GM19023 (cell line): ENCODE data around the gene GBA3.
A peak's percentile ranks its signal among the peaks of the same experiment; 100 is the strongest.

Experiments used
- ATAC-seq: cut with Tn5 transposase; IDR thresholded peaks from one replicate; pipeline ENCODE4 v1.9.1; 2021; ENCODE audit warnings: mild to moderate bottlenecking, moderate library complexity; ENCODE audit not compliant: unreplicated experiment

GBA3 gene

DNA sequence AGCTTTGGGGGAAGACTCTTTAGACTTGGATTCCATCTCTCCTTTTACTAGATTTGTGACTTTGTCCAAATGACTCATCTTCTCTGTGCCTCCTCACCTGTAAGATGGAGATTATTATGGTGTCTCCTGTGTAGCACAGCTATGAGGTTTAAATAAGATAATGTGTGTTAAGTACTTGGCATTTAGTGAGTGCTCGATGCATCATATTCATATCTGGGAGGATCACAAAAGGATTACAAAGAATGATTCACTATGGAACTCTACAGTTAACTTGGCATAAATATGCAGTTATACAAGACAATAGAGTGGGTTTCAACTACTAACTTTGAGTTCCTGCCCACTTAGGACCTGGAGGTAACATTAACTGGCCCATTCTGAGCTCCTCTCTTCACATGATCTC is 2.3 kb downstream of the GBA3 start:
- no peak for ATAC-seq

DNA sequence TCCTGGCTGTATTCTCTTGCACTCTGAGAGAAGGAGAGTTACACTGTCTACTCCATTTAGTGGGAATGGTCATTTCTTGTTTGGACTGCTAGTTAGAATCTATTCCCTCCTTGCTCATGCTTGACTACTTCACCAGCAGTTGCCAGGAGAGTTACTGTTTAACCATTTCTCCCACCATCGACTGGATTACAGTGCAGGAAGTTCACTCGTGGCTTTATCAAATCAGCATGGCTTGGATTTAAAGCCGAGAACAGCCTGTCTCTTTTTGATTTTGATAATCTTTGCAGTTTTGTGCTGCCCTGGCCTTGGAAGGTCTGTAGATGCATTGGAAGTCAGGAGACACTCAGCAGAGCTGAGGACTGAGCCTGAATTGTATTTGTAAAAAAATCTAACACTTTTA is 3.2 kb downstream of the GBA3 start:
- no peak for ATAC-seq

DNA sequence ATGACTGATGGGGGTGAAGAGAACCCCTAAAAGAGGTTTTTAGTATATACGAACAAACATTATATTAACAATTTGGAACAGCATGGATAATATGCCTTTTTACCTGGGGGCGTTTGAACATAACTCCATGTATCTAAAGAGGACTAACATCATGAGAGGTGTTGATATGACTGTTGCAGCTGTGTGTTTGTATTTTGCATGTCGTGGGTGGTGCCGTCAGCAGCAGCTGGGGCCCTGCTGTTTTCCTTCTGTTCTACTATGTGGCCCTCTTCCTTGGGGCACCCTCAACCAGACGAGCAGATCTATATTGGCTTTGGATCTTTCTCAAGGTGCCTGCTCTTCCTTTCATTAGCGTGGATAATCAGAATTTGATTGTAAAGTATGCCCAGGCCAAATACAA is 11.2 kb downstream of the GBA3 start:
- ATAC-seq, result no peak

DNA sequence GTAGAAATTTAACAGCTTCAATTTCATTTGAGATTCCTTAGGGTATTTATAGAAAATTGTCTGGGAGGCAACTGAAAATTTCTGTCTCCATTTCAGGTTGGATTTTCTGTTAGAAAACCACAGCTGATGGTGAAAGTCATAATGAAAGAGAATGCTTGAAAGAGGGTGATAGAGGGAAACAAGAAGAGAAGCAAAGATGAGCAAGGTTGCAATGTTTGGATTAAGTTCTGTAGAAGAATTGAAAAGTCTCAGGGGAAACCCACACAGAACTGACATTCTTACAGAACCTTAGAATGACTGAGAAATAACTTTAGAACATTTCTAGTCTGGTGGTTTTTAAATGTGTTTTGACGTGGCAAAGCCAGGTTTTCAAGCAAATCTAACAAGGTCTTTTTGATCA is 14.7 kb downstream of the GBA3 start:
- peak; percentile 65 for ATAC-seq

DNA sequence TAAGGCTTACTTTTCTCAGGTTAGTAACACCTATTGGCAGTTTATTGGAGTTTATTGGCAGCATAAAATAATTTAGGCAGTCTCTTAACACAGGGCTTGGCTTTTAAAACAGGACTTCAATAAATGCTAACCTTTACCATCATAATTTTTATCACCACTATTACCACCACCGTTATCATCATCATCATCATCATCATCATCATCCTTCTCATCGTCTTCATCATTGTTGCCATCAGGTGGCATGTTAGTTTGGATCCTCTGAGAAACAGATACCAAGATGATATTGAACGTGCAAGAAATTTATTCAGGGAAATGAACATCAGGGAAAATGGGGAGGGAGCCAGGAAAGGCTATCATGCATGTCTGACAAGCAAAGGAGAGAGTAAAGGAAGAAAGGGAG is 16.2 kb downstream of the GBA3 start:
- ATAC-seq, result no peak

DNA sequence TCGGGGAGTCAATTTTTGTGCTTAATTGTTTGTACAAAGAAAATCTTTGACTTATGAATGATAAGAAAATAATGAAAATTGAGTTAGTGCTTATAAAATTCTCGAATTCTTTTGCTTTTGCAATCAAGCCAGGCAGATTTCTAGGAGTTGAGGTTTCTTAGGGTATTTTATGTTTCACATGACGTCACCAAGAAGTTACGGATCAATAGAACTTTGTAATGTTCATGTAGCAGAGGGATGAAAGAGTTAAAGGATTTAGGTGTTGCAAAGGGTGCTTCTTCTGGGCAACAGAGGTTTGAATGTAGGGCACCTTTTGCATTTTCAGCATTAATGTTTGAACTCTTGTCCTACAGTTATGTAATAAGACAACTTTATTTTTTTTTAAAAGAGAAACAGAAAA is 19.4 kb downstream of the GBA3 start:
- no peak for ATAC-seq

DNA sequence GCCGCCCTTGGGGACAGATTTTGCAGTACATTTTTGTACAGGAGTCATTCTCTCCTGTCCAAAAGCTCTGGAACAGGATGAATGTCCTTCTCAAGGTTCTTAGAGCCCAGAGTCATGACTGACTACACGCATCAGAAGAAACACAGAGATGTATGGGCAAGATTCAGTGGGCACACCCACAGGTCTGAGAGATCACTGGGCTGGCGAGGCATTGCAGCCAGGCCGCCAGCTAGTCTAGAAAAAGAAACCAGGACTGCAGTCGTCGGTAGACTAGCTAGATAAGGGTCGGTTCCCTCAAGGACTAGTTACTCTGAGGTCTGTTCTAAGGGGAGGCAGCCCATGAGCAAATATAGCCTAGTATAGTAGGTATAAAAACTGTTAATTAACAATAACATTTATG is 19.8 kb downstream of the GBA3 start:
- no peak for ATAC-seq

DNA sequence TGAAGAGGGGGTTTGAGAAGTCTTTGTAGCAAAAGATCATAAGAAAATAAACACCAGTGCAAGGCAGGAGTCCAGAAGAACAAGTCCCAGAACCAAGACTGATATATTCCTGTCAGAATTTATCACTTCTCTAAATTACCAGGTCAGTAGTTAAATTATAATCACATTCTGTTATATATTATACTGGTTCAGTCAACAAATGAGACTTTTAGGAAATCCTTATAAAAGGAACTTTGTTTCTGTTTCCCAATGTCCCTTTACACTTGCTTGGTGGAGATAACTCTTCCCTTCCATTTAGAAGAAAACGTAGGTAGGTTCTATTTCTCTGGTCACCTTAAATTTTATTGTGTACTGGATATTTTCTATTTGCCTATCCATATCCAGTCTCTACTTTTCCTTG is 21.1 kb downstream of the GBA3 start:
- no peak for ATAC-seq

DNA sequence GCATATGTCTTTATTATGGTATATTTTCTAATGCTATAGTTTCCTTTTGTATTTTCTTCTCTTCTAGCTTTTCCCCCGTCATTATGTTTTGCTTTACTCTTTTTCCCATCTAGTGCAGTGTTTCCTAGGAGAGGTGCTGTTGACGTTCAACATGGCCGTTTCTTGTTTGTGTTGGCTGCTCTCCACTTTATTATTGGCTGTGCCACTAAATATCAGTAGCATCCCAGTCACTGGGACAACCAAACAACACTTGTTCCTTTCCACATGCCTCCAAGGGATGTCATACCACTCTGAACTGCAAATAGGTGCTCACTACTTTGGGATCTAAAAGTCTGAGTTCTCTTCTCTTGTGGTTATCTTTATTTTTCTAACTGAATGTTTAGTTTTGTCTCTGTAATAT is 26.5 kb downstream of the GBA3 start:
- no peak for ATAC-seq

DNA sequence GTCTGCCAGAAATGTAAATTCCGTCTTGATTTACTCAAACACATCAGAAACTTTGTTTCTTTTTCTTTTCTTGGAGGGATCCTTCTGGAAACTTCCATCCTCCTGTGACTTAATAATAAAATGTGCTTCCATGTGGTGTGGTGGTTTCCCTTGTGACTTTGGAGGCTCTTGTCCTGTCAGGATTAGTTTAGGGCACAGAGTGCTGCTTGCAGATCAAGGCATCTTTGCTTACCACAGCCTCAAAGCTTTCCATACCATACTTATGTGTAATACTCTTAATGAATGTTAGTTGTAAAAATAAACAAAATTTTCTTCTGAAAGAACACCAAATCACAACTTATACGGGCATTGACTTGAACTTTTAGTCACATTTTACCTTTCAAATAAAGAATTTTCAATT is 27.4 kb downstream of the GBA3 start:
- no peak for ATAC-seq

DNA sequence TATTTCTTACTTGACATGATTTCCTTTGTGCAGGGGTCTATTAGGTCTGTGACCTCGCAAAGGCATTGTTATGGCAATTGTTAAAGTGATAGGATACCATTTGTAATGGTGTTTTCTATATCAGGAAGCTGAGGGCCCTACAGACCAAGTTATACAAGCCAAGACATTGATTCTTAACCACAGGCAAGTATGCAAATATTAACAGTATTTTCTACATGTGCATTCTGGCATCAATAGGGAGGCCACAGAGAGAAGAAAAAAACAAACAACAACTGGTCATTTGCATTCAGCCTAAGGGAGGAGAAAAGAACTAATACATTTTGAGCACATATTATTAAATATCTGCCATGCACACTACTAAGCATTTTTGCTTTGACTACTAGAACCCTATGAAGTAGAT is 28.5 kb downstream of the GBA3 start:
- ATAC-seq, result no peak

DNA sequence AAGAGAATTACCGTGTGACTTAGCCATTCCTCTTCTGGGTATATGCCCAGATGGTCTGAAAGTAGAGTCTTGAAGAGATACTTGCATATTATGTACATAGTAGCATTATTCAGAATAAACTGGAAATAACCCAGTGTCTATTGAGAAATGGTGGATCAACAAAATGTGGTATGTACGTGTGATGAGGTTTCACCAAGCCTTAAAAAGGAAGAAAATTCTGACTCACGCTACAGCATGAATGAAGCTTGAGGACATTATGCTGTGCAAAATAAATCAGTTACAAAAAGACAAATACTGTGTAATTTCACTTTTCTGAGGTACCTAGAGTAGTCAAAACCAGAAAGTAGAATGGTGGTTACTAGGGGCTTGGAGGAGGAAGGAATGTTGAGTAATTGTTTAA is 37.3 kb downstream of the GBA3 start:
- no peak for ATAC-seq

DNA sequence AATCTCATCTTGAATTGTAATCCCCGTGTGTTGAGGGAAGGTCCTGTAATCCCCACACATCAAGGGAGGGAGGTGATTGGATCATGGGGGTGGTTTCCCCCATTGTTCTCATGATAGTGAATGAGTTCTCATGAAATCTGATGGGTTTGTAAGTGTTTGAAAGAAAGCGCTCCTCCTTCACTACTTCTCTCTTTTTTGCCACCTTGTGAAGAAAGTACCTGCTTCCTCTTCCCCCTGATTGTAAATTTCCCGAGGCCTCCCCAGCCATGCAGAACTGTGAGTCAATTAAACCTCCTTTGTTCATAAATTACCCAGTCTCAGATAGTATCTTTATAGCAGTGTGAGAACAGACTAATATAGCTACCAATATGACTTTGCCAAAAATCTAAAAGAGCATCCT is 41.1 kb downstream of the GBA3 start:
- no peak for ATAC-seq

DNA sequence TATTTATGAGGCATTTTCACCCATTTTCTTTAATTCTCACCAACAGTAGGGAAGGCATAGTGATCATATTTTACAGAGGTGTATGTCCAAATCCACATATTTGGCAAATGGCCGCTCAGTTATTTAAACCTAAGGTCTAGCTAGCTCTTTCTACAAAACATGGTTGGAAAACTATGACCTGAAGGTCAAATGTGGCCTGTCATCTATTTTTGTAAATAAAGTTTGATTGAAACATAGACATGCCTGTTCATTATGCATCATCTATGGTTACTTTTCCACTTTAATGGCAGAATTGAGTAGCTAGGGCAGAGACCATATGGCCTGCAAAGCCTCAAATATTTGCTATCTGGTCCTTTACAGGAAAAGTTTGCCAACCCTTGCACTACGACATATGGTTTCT is 44.2 kb downstream of the GBA3 start:
- ATAC-seq, result no peak

DNA sequence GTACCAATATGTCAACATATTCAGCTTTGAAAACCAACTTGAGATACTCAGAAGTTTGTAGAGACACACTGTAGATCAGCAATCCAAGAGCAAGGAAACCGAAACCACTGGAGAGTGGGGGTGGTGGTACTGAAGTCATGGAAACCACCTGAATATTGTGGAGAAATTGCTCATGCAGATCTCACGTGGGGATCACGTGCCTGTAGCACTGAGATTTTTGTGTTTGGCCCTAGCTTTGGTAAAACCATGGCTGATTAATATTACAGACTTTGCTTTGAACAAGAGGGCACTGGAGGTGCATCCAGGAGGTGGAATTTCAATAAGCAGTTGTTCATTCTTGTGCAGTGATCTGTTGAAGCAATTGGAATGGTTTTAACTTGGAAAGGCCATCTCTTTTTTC is 47.2 kb downstream of the GBA3 start:
- ATAC-seq, result no peak

DNA sequence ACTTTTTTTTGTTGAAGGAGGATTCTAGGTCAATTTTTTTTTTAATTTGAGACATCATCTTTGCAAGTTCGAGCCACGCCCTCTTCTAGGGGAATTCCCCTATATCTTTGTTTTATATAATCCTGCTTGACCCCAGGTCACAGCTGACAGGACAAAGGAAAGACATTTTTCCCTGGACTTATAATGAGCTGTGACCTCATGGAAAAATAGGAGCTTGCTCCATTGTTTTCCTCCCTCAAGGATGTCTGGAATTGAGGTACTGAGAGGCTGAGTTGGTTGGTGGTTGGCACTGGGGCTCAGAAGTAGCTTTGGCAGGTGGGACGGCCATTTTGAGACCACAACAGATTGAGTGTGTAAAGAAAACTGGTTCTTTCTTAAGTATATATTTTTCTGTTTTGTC is 49.0 kb downstream of the GBA3 start:
- no peak for ATAC-seq

DNA sequence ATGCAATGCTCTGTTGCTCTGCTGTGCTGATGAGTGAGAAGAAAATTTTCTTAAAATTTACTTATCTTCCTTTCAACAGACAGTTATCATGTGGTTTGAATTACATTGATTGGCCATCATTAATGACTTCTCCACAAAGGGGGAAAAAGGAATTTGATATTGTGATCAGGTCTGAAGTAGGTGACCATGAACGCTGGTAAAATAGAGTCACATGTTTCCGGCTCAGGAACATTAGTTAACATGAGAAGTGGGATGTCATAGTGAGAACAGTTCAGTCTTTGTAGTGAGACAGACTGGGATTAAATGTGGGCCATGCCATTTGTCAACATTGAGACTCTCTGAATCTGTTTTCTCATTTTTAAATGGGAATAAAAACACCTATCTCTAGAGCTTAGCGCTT is 50.6 kb downstream of the GBA3 start:
- ATAC-seq, result no peak

DNA sequence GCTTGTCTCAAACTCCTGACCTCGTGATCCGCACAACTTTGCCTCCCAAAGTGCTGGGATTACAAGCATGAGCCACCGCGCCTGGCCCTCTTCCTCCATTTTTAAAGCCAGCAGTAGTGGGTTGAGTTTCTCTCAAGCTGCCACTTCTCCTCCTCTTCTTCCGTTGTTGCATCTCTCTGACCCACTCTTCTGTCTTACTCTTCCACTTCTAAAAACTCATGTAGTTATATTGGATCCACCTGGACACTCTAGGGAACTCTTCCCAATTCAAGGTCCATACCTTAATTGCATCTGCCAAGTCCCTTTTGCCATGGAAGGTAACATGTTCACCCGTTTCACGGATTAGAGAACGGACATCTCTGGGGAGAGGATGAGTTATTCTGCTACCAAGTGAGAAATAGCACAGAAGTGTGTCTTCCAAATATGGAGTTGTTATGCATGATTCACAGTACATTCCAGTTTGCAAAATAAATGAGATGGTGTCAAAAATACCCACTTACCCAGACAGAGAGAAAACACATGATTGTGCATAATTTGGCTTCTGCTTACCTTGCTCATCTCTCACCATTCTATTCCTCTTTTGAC is 51.8 kb downstream of the GBA3 start:
- ATAC-seq, result no peak

DNA sequence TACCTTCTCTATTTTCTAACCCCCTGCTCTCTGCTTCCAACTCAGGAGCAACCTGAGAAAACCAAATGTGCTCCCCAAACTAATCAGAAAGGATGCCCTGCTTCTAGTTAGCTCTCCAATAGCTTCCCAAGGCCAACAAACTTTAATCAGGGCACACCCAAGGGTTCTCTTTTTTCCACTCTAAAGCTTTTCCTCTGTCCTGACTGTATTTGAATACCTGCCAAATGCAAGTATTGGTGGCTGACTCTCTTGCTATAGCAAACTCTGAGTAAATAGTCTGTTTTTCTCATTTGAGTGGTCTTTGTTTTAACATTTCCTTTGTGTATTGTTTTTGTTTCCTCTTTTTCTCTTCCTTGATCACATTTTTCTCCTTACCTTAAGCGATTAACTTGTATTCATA is 52.5 kb downstream of the GBA3 start:
- ATAC-seq, result no peak

DNA sequence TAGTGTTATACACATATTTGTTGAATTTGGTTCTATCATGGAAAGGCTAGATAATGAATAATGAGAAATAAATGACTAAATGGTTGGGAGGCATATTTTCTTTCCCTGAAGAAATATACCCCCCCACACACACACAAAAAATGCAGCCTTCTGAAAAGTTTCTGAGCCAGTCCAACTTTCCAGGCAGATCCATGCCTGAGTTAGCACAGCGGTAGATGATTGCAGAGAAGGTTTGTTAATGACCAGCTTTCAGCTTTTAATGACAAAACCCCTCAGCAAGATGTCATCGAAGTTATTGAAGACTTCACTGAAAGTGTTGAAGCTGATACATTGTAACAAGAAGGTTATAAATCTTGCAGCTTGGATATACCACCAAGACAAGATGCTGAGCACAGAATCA is 61.4 kb downstream of the GBA3 start:
- ATAC-seq, result no peak

DNA sequence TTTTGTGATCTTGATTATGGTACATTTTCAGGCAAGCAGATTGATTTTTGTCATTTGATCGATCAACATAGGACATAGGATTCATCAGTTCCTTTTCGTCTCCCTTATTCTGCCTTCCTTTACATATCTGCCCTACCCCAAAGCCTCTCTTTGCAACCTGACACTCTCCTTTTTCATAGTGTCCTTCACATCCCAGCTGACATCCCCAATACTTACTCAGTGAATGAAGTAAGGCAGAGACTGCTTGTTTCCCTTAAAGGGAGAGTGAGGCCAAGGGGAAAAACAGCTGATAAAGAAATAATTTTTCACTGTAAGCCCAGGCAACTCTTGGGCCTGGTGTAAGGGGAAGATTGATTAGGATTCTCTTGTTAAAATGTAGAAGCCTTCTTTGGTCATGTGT is 69.8 kb downstream of the GBA3 start:
- no peak for ATAC-seq

DNA sequence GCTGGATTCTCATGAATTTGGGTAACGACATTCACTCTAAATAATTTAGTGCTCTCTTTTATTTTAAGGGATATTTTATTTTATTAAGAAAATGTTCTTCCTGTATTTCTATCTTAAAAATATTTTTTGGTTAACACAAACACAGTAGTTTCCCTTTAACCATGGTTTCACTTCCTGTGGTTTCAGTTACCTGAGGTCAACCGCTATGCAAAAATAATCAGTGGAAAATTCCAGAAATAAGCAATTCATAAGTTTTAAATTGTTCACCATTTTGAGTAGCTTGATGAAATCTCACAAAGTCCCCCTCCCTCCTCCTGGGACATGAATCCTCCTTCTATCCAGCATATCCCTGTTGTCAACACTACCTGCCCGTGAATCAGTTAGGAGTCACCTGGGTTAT is 71.4 kb downstream of the GBA3 start:
- ATAC-seq, result no peak

DNA sequence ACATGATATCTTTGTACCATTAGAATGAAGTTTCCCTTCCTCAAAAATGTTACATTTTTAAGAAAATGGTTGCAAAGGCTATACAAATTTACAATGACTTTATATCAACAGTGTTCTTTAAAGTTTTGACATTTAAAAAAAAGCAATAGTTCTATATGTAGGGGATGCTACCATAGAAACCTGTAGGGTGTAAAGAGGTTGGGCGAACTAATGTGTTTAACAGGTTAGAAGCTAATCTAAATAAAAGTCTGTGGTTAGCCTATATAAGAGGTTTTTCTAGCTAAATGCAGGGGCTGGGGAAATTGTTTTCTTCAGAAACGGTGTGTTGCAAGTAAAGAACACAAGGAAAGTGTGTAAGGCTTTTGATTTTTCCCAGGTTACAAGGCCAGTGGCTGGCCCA is 73.3 kb downstream of the GBA3 start:
- ATAC-seq, result no peak
